T-cell (primary cell): ENCODE data around the gene B3GNT9. TPM values are rescaled to one million over a fixed set of nuclear protein-coding genes. Genes with fewer than 3 reads are reported as not detected.

ENCODE experiments used
- ATAC-seq, 4 experiments: fragments of 200-7000 bp in 3 of 4; fragments of 150-1000 bp in 1 of 4; cut with Tn5 transposase; replicated peaks in 1 of 4; 1 replicate in 3 of 4; 2 replicates in 1 of 4; pipeline ENCODE4 v1.10.0; 2021; ENCODE audit warnings: moderate library complexity in 3 of 4, mild to moderate bottlenecking in 2 of 4, moderate number of reproducible peaks in 1 of 4
- CTCF ChIA-PET, 2 donors: fragments of 300-600 bp; sonication (Branson Sonifier 250); formaldehyde crosslinking; loops; one replicate each; lab custom pipeline; 2022; ENCODE audit warnings: antibody characterized with exemption in 2 of 2; lab: Charles Lee
- POLR2A ChIA-PET, 2 donors: fragments of 300-600 bp; sonication (Branson Sonifier 250); formaldehyde crosslinking; loops; one replicate each; lab custom pipeline; 2022; ENCODE audit warnings: antibody characterized with exemption in 2 of 2; lab: Charles Lee
- DNase-seq, 35 experiments: peaks; one replicate each; pipeline versions ENCODE4 v3.0.0 to v3.0.0-alpha.2; 2013 to 2023
- H3K27ac ChIP-seq: one replicate; pipeline ENCODE4 v1.5.1; 2013; ENCODE audit warnings: low read length
- H3K27me3 ChIP-seq, 2 experiments: replicated peaks in 1 of 2; 1 replicate in 1 of 2; 2 replicates in 1 of 2; pipeline versions ENCODE4 v1.6.1 to v1.7.0; 2013; ENCODE audit warnings: low read length in 1 of 2, mixed read lengths in 1 of 2; ENCODE audit not compliant: control insufficient read depth in 2 of 2, insufficient read depth in 2 of 2; ENCODE audit errors: extremely low read depth in 1 of 2
- H3K36me3 ChIP-seq, 2 donors: 1 replicate in 1 of 2; 2 replicates in 1 of 2; pipeline versions ENCODE4 v1.6.1 to v1.7.0; 2013; ENCODE audit warnings: low read length in 1 of 2; ENCODE audit not compliant: control insufficient read depth in 2 of 2, insufficient read depth in 1 of 2; ENCODE audit errors: extremely low read depth in 1 of 2
- H3K4me1 ChIP-seq, 2 experiments: 1 replicate in 1 of 2; 2 replicates in 1 of 2; pipeline versions ENCODE4 v1.6.1 to v1.7.0; 2013; ENCODE audit warnings: low read length in 2 of 2, mixed read lengths in 1 of 2; ENCODE audit not compliant: insufficient read depth in 2 of 2, control insufficient read depth in 1 of 2; ENCODE audit errors: extremely low read depth in 1 of 2
- H3K4me3 ChIP-seq, 2 donors: 1 replicate in 1 of 2; 2 replicates in 1 of 2; pipeline versions ENCODE4 v1.5.1 to v1.7.0; 2013; ENCODE audit warnings: mild to moderate bottlenecking in 2 of 2, low read length in 1 of 2, moderate library complexity in 1 of 2; ENCODE audit not compliant: control insufficient read depth in 1 of 2; ENCODE audit errors: extremely low read depth in 1 of 2
- H3K9me3 ChIP-seq: 2 replicates; pipeline ENCODE4 v1.7.0; 2013
- H3K27ac Mint-ChIP-seq, 2 donors: one replicate each; pipeline ENCODE4 v1.8.0; 2020 to 2021; ENCODE audit warnings: mild to moderate bottlenecking in 2 of 2, mixed read lengths in 2 of 2
- H3K27me3 Mint-ChIP-seq, 2 donors: one replicate each; pipeline ENCODE4 v1.8.0; 2021 to 2022; ENCODE audit warnings: mixed read lengths in 2 of 2
- H3K36me3 Mint-ChIP-seq: one replicate; pipeline ENCODE4 v1.8.0; 2021; ENCODE audit warnings: mixed read lengths
- H3K4me1 Mint-ChIP-seq, 3 donors: one replicate each; pipeline ENCODE4 v1.8.0; 2020 to 2022; ENCODE audit warnings: mixed read lengths in 3 of 3, mild to moderate bottlenecking in 1 of 3
- H3K4me3 Mint-ChIP-seq, 3 donors: one replicate each; pipeline ENCODE4 v1.8.0; 2020 to 2022; ENCODE audit warnings: mild to moderate bottlenecking in 3 of 3, mixed read lengths in 3 of 3, moderate library complexity in 3 of 3
- H3K9me3 Mint-ChIP-seq, 3 donors: one replicate each; pipeline ENCODE4 v1.8.0; 2020 to 2022; ENCODE audit warnings: mixed read lengths in 3 of 3
- WGBS: methylation state at CpG from one replicate; pipeline ENCODE4 v1.1.5; 2013; ENCODE audit warnings: missing lambda C conversion rate; ENCODE audit not compliant: insufficient coverage; 5-methylcytosine and 5-hydroxymethylcytosine counted together
- total RNA-seq, 35 experiments: library from RNA in 6 of 35; stranded (reverse) in 6 of 35; fragments of 120-200 nt in 1 of 35; gene quantifications; one replicate each; pipeline versions ENCODE4 v1.2.1 to v1.2.4 and lab custom pipeline; 2013 to 2026

Gene B3GNT9
- total RNA-seq, 5 donors from 2014 or later (not counting 1 experiment from before 2014, with no cell fraction given) = 3.0 to 9.5 (median 4.9) TPM

GRCh38 chr16:67180166-67180565 lies 29.4 kb upstream of the B3GNT9 start:
- peaks cover 4 to 37% of the 10 kb centered on the region in 2 experiments for H3K4me1 ChIP-seq
- Mint-ChIP-seq H3K9me3 (no peaks in the 10 kb centered on the region), H3K36me3 (no peaks in the 10 kb centered on the region), H3K27ac (no peak overlapping the region), H3K27me3 (peaks cover 14 to 18% of the 10 kb centered on the region in 2 donors), H3K4me1 (peaks cover 17 to 29% (median 17%) of the 10 kb centered on the region in 3 donors), H3K4me3 (no peak overlapping the region)
- no peaks in the 10 kb centered on the region for H3K36me3 ChIP-seq
- no peak overlapping the region for H3K27ac ChIP-seq
- no peak overlapping the region for H3K4me3 ChIP-seq
- 93% methylated on average over 15 of the region's 16 CpGs for WGBS
- ATAC-seq (no peak), DNase-seq (no peak)
- peaks cover 9 to 42% of the 10 kb centered on the region in 2 experiments for H3K27me3 ChIP-seq
- POLR2A ChIA-PET = no interaction called here
- no peaks in the 10 kb centered on the region for H3K9me3 ChIP-seq
- CTCF ChIA-PET = interaction anchor here (0.6 to 0.9 kb wide), 2 partner anchors 19 to 201 kb away, joined by 3 read pairs; no protein-coding TSS in a partner anchor

- no peak overlapping the region for H3K27ac ChIP-seq
- ATAC-seq = no peak
- CTCF ChIA-PET = interaction anchor here in 1 of 2 donors (0.5 to 0.9 kb wide), 3 partner anchors 22 to 889 kb away, joined by 3 to 4 read pairs (median 3); no protein-coding TSS in a partner anchor
- Mint-ChIP-seq H3K4me1 (peaks cover 12 to 25% (median 12%) of the 10 kb centered on the region in 3 donors), H3K36me3 (no peaks in the 10 kb centered on the region), H3K9me3 (no peaks in the 10 kb centered on the region), H3K27me3 (peaks cover 14 to 18% of the 10 kb centered on the region in 2 donors), H3K4me3 (peak overlapping the region in 1 of 3 donors; percentile 13), H3K27ac (no peak overlapping the region)
- H3K4me1 ChIP-seq = peaks cover 4 to 37% of the 10 kb centered on the region in 2 experiments
- no peak for DNase-seq
- POLR2A ChIA-PET = no interaction called here
- H3K36me3 ChIP-seq = no peaks in the 10 kb centered on the region
- 92% methylated on average over 11 of the region's 13 CpGs for WGBS
- no peaks in the 10 kb centered on the region for H3K9me3 ChIP-seq
- peaks cover 13 to 46% of the 10 kb centered on the region in 2 experiments for H3K27me3 ChIP-seq
- no peak overlapping the region for H3K4me3 ChIP-seq
Observed at GRCh38 chr16:67179421-67180080, 28.8 kb upstream of the B3GNT9 start.

- Mint-ChIP-seq H3K36me3 (no peaks in the 10 kb centered on the region), H3K27ac (no peak overlapping the region), H3K27me3 (peaks cover 23 to 27% of the 10 kb centered on the region in 2 donors), H3K9me3 (no peaks in the 10 kb centered on the region), H3K4me3 (peak overlapping the region; percentile 63 to 67 (median 64)), H3K4me1 (peaks cover 21 to 34% (median 23%) of the 10 kb centered on the region in 3 donors)
- peak in 34 of 35 experiments; percentile 31 to 77 (median 52) for DNase-seq
- peaks cover under 1 to 45% of the 10 kb centered on the region in 2 experiments for H3K4me1 ChIP-seq
- no peaks in the 10 kb centered on the region for H3K36me3 ChIP-seq
- H3K4me3 ChIP-seq = peak overlapping the region; percentile 35 to 37
- 5% methylated on average over 67 of the region's 73 CpGs for WGBS
- ATAC-seq = peak; percentile 44 to 73 (median 52)
- no peak overlapping the region for H3K27ac ChIP-seq
- POLR2A ChIA-PET = interaction anchor here in 1 of 2 donors (0.5 to 0.7 kb wide), 2 partner anchors 46 to 140 kb away, joined by 3 to 7 read pairs; no protein-coding TSS in a partner anchor
- peaks cover 17 to 59% of the 10 kb centered on the region in 2 experiments for H3K27me3 ChIP-seq
- H3K9me3 ChIP-seq = no peaks in the 10 kb centered on the region
- CTCF ChIA-PET = interaction anchor here in 1 of 2 donors (0.6 to 1.2 kb wide), 4 partner anchors 12 to 628 kb away, joined by 3 to 7 read pairs (median 4); partner anchors contain the start of genes FBXL8, RANBP10 and TRADD
Observed at GRCh38 chr16:67177743-67178699, 27.2 kb upstream of the B3GNT9 start.

- Mint-ChIP-seq H3K4me1 (peaks cover 22 to 40% (median 24%) of the 10 kb centered on the region in 3 donors), H3K27me3 (peaks cover 27 to 36% of the 10 kb centered on the region in 2 donors), H3K9me3 (no peaks in the 10 kb centered on the region), H3K36me3 (no peaks in the 10 kb centered on the region), H3K27ac (no peak overlapping the region), H3K4me3 (peak overlapping the region in 1 of 3 donors; percentile 63)
- no peak for DNase-seq
- ChIA-PET CTCF (no interaction called here), POLR2A (interaction anchor here in 1 of 2 donors (0.7 kb wide), 1 partner anchor 14 kb away, joined by 3 read pairs; no protein-coding TSS in a partner anchor)
- Histone ChIP-seq H3K4me3 (no peak overlapping the region), H3K27me3 (peaks cover 17 to 73% of the 10 kb centered on the region in 2 experiments), H3K36me3 (no peaks in the 10 kb centered on the region), H3K4me1 (peaks cover 0 to 47% of the 10 kb centered on the region in 2 experiments), H3K9me3 (no peaks in the 10 kb centered on the region), H3K27ac (no peak overlapping the region)
- no peak for ATAC-seq
- WGBS = 93% methylated on average over 12 of the region's 12 CpGs
Observed at GRCh38 chr16:67176662-67177061, 25.9 kb upstream of the B3GNT9 start.

DNA sequence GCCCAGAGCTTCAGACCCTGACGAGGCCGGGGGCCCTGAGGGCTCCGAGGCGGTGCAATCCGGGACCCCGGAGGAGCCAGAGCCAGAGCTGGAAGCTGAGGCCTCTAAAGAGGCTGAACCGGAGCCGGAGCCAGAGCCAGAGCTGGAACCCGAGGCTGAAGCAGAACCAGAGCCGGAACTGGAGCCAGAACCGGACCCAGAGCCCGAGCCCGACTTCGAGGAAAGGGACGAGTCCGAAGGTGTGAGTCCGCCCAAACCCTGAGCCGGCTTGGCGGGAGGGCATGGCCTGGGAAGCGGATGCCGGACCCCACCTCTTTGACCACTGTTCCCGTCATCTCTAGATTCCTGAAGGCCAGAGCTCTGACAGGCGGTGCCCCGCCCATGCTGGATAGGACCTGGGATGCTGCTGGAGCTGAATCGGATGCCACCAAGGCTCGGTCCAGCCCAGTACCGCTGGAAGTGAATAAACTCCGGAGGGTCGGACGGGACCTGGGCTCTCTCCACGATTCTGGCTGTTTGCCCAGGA lies 24.0 kb upstream of the B3GNT9 start:
- Mint-ChIP-seq H3K27me3 (peaks cover 41 to 50% of the 10 kb centered on the region in 2 donors), H3K4me1 (peaks cover 26 to 55% (median 35%) of the 10 kb centered on the region in 3 donors), H3K9me3 (no peaks in the 10 kb centered on the region), H3K4me3 (peak overlapping the region; percentile 18 to 87 (median 79)), H3K27ac (no peak overlapping the region), H3K36me3 (no peaks in the 10 kb centered on the region)
- H3K4me3 ChIP-seq = peak overlapping the region; percentile 44 to 55
- WGBS = 38% methylated on average over 31 of the region's 31 CpGs
- peaks cover 3 to 60% of the 10 kb centered on the region in 2 experiments for H3K4me1 ChIP-seq
- no peaks in the 10 kb centered on the region for H3K9me3 ChIP-seq
- H3K36me3 ChIP-seq = no peaks in the 10 kb centered on the region
- peaks cover 23 to 84% of the 10 kb centered on the region in 2 experiments for H3K27me3 ChIP-seq
- ChIA-PET POLR2A (no interaction called here), CTCF (interaction anchor here (0.5 to 2.0 kb wide), 6 partner anchors 10 to 221 kb away, joined by 3 to 7 read pairs (median 3); partner anchors contain the start of genes B3GNT9 (in 1 of the 2), FBXL8 (in 1 of the 2) and TRADD (in 1 of the 2))
- ATAC-seq (peak in 2 of 4 experiments; percentile 2), DNase-seq (no peak)
- peak overlapping the region; percentile 41 for H3K27ac ChIP-seq
